Sigmoid colon (tissue), 7 donors: ENCODE measurements around the gene CDX1. TPM values are rescaled to one million over a fixed set of nuclear protein-coding genes. Genes with fewer than 3 reads are reported as not detected.

ENCODE experiments used
- DNase-seq: peaks from one replicate; pipeline ENCODE4 v3.0.0-alpha.2; 2019
- H3K27ac ChIP-seq, 4 donors: fragments of 200-600 bp; sonication (generic); one replicate each; pipeline ENCODE4 v1.5.1; 2016 to 2019; ENCODE audit warnings: mild to moderate bottlenecking in 1 of 4
- H3K27me3 ChIP-seq, 3 donors: fragments of 200-600 bp; sonication (generic); one replicate each; pipeline ENCODE4 v1.5.1; 2019; ENCODE audit warnings: mild to moderate bottlenecking in 1 of 3
- H3K36me3 ChIP-seq, 4 donors: fragments of 200-600 bp; sonication (generic); one replicate each; pipeline ENCODE4 v1.5.1; 2016 to 2019
- H3K4me1 ChIP-seq, 4 donors: fragments of 200-600 bp; sonication (generic); one replicate each; pipeline ENCODE4 v1.5.1; 2017 to 2019
- H3K4me3 ChIP-seq, 4 donors: fragments of 200-600 bp; sonication (generic); one replicate each; pipeline ENCODE4 v1.5.1; 2017 to 2019; ENCODE audit warnings: mild to moderate bottlenecking in 2 of 4, moderate library complexity in 1 of 4
- H3K9me3 ChIP-seq, 4 donors: fragments of 200-600 bp in 3 of 4; sonication (generic) in 3 of 4; one replicate each; pipeline versions ENCODE4 v1.5.1 to v1.6.1; 2013 to 2019
- EP300 ChIP-seq, 4 donors: sonication (generic); formaldehyde crosslinking; IDR thresholded peaks; one replicate each; pipeline ENCODE4 v1.6.1; 2017; ENCODE audit warnings: antibody characterized with exemption in 4 of 4
- POLR2A ChIP-seq, 2 donors: fragments of 450-650 bp; IDR thresholded peaks; one replicate each; pipeline ENCODE4 v1.6.1; 2016; ENCODE audit warnings: antibody characterized with exemption in 2 of 2, mild to moderate bottlenecking in 2 of 2, moderate library complexity in 2 of 2
- POLR2AphosphoS5 ChIP-seq, 4 donors: sonication (generic); formaldehyde crosslinking; IDR thresholded peaks; one replicate each; pipeline ENCODE4 v1.6.1; 2017; ENCODE audit warnings: antibody characterized with exemption in 4 of 4
- WGBS, 2 donors: extraction: QIAGEN DNeasy Blood & Tissue Kit; methylation state at CpG; one replicate each; pipeline ENCODE4 v1.1.7; 2013; 5-methylcytosine and 5-hydroxymethylcytosine counted together
- intact Hi-C: fragments of 100-400 bp; cut with DNase I; formaldehyde crosslinking; loops from one replicate; pipeline ENCODE4 v1.15.1; 2023
- polyA plus RNA-seq, 3 donors: library from polyadenylated mRNA; stranded (reverse); fragments of 200-250 nt; gene quantifications; one replicate each; pipeline ENCODE4 v1.2.3, GENCODE V29; 2013
- total RNA-seq, 4 donors: library from RNA; depleted of rRNA; stranded (reverse); fragments of >200 nt; gene quantifications; one replicate each; pipeline ENCODE4 v1.1.0, GENCODE V29; 2016
- TF ChIP-seq, protein P1 (sequence below), 4 experiments: fragments of 450-650 bp in 3 of 4; fragments of 200-600 bp in 1 of 4; IDR thresholded peaks; one replicate each; pipeline ENCODE4 v1.5.1; 2016 to 2019; ENCODE audit warnings: antibody characterized with exemption in 4 of 4, mild to moderate bottlenecking in 3 of 4, moderate library complexity in 2 of 4
- donor health status: healthy with polysubstance abuse.
- donor health status: Bipolar disorder and iron deficiency.
- donor health status: healthy.

CDX1 gene
- total and polyA plus RNA-seq, 7 donors: 0.71 to 455 (median 325) TPM; not detected in 2

GRCh38 chr5:150219861-150220260 lies 53.3 kb downstream of the CDX1 start:
- Histone ChIP-seq H3K27me3 (peaks cover 0 to 3% (median 0%) of the 10 kb centered on the region in 3 donors), H3K4me1 (peaks cover 0 to 7% (median 2%) of the 10 kb centered on the region in 4 donors), H3K36me3 (no peaks in the 10 kb centered on the region), H3K27ac (no peak overlapping the region), H3K9me3 (no peaks in the 10 kb centered on the region), H3K4me3 (no peak overlapping the region)
- 72 to 86% methylated on average over 2 of the region's 2 CpGs for WGBS, 2 donors
- TF ChIP-seq EP300 (IDR thresholded peaks at IDR 0.05) (no peak), POLR2AphosphoS5 (IDR thresholded peaks at IDR 0.05) (no peak), POLR2A (IDR thresholded peaks at IDR 0.05) (no peak)
- TF ChIP-seq, protein P1, sequence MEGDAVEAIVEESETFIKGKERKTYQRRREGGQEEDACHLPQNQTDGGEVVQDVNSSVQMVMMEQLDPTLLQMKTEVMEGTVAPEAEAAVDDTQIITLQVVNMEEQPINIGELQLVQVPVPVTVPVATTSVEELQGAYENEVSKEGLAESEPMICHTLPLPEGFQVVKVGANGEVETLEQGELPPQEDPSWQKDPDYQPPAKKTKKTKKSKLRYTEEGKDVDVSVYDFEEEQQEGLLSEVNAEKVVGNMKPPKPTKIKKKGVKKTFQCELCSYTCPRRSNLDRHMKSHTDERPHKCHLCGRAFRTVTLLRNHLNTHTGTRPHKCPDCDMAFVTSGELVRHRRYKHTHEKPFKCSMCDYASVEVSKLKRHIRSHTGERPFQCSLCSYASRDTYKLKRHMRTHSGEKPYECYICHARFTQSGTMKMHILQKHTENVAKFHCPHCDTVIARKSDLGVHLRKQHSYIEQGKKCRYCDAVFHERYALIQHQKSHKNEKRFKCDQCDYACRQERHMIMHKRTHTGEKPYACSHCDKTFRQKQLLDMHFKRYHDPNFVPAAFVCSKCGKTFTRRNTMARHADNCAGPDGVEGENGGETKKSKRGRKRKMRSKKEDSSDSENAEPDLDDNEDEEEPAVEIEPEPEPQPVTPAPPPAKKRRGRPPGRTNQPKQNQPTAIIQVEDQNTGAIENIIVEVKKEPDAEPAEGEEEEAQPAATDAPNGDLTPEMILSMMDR (IDR thresholded peaks at IDR 0.05): no peak
- no peak for DNase-seq
- intact Hi-C loops: loop anchor here (10.0 kb wide), 2 partner anchors 215 kb away; partner anchors contain the start of genes HMGXB3 and TIGD6

DNA sequence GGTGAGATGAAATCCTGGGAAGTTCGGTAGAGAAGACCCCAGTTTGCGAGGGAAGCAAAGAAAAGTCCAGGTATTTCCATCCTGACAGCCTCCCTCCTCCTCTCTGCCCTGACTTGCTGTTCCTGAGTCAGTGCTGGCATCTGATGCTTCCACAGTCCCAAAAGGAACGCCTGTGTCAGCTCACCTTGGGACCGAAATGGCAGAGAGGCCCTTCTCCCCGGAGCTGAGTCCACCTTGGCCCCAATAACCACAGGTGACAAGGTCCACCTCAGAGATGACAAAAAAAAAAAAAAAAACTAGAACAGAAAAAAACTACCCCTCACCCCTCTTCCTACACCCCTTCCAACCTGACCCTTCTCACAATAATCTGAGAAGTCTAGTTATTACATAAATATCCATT lies 54.9 kb downstream of the CDX1 start:
- no peak for DNase-seq

GRCh38 chr5:150222906-150223305 lies 56.3 kb downstream of the CDX1 start:
- TF ChIP-seq, protein P1 (IDR thresholded peaks at IDR 0.05): no peak
- no peak for TF ChIP-seq POLR2AphosphoS5 (IDR thresholded peaks at IDR 0.05)
- TF ChIP-seq EP300 (IDR thresholded peaks at IDR 0.05): no peak
- TF ChIP-seq POLR2A (IDR thresholded peaks at IDR 0.05): no peak
- H3K9me3 ChIP-seq: no peaks in the 10 kb centered on the region
- no peak overlapping the region for H3K27ac ChIP-seq
- 94 to 95% methylated on average over 21 of the region's 21 CpGs for WGBS, 2 donors
- H3K27me3 ChIP-seq: no peaks in the 10 kb centered on the region
- intact Hi-C loops: no loop called here
- H3K4me3 ChIP-seq: no peak overlapping the region
- no peak for DNase-seq
- peaks cover 0 to 4% (median under 1%) of the 10 kb centered on the region in 4 donors for H3K4me1 ChIP-seq
- no peaks in the 10 kb centered on the region for H3K36me3 ChIP-seq

More for the DNA sequence above, 54.9 kb downstream of the CDX1 start:
- no peak for TF ChIP-seq POLR2AphosphoS5 (IDR thresholded peaks at IDR 0.05)
- TF ChIP-seq, protein P1 (IDR thresholded peaks at IDR 0.05): no peak
- TF ChIP-seq EP300 (IDR thresholded peaks at IDR 0.05): no peak
- TF ChIP-seq POLR2A (IDR thresholded peaks at IDR 0.05): no peak
- H3K27ac ChIP-seq: no peak overlapping the region
- peaks cover 0 to 7% (median 2%) of the 10 kb centered on the region in 4 donors for H3K4me1 ChIP-seq
- intact Hi-C loops: no loop called here
- no peaks in the 10 kb centered on the region for H3K36me3 ChIP-seq
- 75 to 88% methylated on average over 5 of the region's 5 CpGs for WGBS, 2 donors
- peaks cover 0 to 3% (median 0%) of the 10 kb centered on the region in 3 donors for H3K27me3 ChIP-seq
- no peaks in the 10 kb centered on the region for H3K9me3 ChIP-seq
- H3K4me3 ChIP-seq: no peak overlapping the region

GRCh38 chr5:150223474-150223873 lies 56.9 kb downstream of the CDX1 start:
- DNase-seq: no peak
- Histone ChIP-seq H3K36me3 (no peaks in the 10 kb centered on the region), H3K4me3 (no peak overlapping the region), H3K27ac (no peak overlapping the region), H3K9me3 (no peaks in the 10 kb centered on the region), H3K4me1 (no peaks in the 10 kb centered on the region), H3K27me3 (no peaks in the 10 kb centered on the region)
- intact Hi-C loops: no loop called here
- WGBS, 2 donors: 90 to 91% methylated on average over 7 of the region's 7 CpGs
- TF ChIP-seq EP300 (IDR thresholded peaks at IDR 0.05) (no peak), POLR2A (IDR thresholded peaks at IDR 0.05) (no peak), POLR2AphosphoS5 (IDR thresholded peaks at IDR 0.05) (no peak)
- TF ChIP-seq, protein P1 (IDR thresholded peaks at IDR 0.05): no peak

GRCh38 chr5:150224483-150225027 lies 58.0 kb downstream of the CDX1 start:
- H3K27ac ChIP-seq: no peak overlapping the region
- TF ChIP-seq POLR2A (IDR thresholded peaks at IDR 0.05) (no peak), EP300 (IDR thresholded peaks at IDR 0.05) (no peak), POLR2AphosphoS5 (IDR thresholded peaks at IDR 0.05) (no peak)
- TF ChIP-seq, protein P1 (IDR thresholded peaks at IDR 0.05): no peak
- H3K27me3 ChIP-seq: no peaks in the 10 kb centered on the region
- H3K9me3 ChIP-seq: no peaks in the 10 kb centered on the region
- intact Hi-C loops: no loop called here
- no peak overlapping the region for H3K4me3 ChIP-seq
- DNase-seq: no peak
- WGBS, 2 donors: 68 to 79% methylated on average over 8 of the region's 8 CpGs
- H3K36me3 ChIP-seq: no peaks in the 10 kb centered on the region
- H3K4me1 ChIP-seq: no peaks in the 10 kb centered on the region
